GM12878 (cell line): ENCODE measurements around the gene CFAP97D2. TPM values are rescaled to one million over a fixed set of nuclear protein-coding genes. Genes with fewer than 3 reads are reported as not detected.

Experiments used
- ATAC-seq: fragments of 200-7000 bp; cut with Tn5 transposase; 3 replicates; pipeline ENCODE4 v1.9.1; 2020; ENCODE audit warnings: mild to moderate bottlenecking, moderate library complexity
- BruUV-seq: library from RNA; stranded (reverse); fragments of 400-500 nt; replicated peaks from 2 replicates; lab custom pipeline; 2021; lab: Mats Ljungman, UMichigan
- CTCF ChIA-PET: fragments of 300-600 bp; sonication (Branson Sonifier 250); formaldehyde crosslinking; extraction: SDS; loops from one replicate; lab custom pipeline; 2021; ENCODE audit warnings: inconsistent platforms; lab: Yijun Ruan, JAX
- POLR2A ChIA-PET: fragments of 350-600 bp; formaldehyde crosslinking; extraction: SDS; loops from one replicate; lab custom pipeline; 2021; ENCODE audit warnings: inconsistent platforms; lab: Charles Lee
- RAD21 ChIA-PET: fragments of 300-600 bp; sonication (Branson Sonifier 250); formaldehyde crosslinking; loops from one replicate; lab custom pipeline; 2023; ENCODE audit warnings: antibody characterized with exemption; ENCODE audit not compliant: unreplicated experiment; lab: Charles Lee
- SMC1A ChIA-PET: fragments of 300-600 bp; sonication (Branson Sonifier 250); formaldehyde crosslinking; loops from one replicate; lab custom pipeline; 2023; ENCODE audit not compliant: unreplicated experiment, uncharacterized antibody; lab: Charles Lee
- DNase-seq: peaks from one replicate; pipeline ENCODE4 v3.0.0-alpha.2; 2011; ENCODE audit warnings: low read depth, low spot score
- FAIRE-seq: peaks from 3 replicates; lab custom pipeline; 2011; peaks lifted over from hg19 to GRCh38; lab: Jason Lieb, UNC
- H2AFZ ChIP-seq: 2 replicates; pipeline ENCODE4 v1.6.0; 2011; ENCODE audit warnings: low read depth, low read length, control low read depth; ENCODE audit not compliant: control insufficient read depth
- H3K27ac ChIP-seq: 2 replicates; pipeline ENCODE4 v1.5.1; 2011; ENCODE audit warnings: control low read depth; ENCODE audit not compliant: control insufficient read depth, insufficient read depth
- H3K27me3 ChIP-seq, 2 experiments: replicated peaks in 1 of 2; 2 replicates each; pipeline versions ENCODE4 v1.6.0 to v1.6.1; 2011; ENCODE audit warnings: low read length in 1 of 2; ENCODE audit not compliant: control insufficient read depth in 2 of 2, insufficient read depth in 2 of 2
- H3K36me3 ChIP-seq, 2 experiments: 2 replicates each; pipeline ENCODE4 v1.5.1; 2011; ENCODE audit warnings: low read length in 1 of 2; ENCODE audit not compliant: control insufficient read depth in 2 of 2, insufficient read depth in 2 of 2
- H3K4me1 ChIP-seq: 2 replicates; pipeline ENCODE4 v1.6.1; 2011; ENCODE audit warnings: mild to moderate bottlenecking, low read length, moderate library complexity, mixed read lengths; ENCODE audit not compliant: control insufficient read depth, insufficient read depth
- H3K4me2 ChIP-seq: 2 replicates; pipeline ENCODE4 v1.6.0; 2011; ENCODE audit warnings: control low read depth; ENCODE audit not compliant: control insufficient read depth, insufficient read depth
- H3K4me3 ChIP-seq: fragments of 200-600 bp; sonication (generic); 2 replicates; pipeline ENCODE4 v1.5.1; 2016
- H3K79me2 ChIP-seq: 2 replicates; pipeline ENCODE4 v1.6.0; 2011; ENCODE audit warnings: low read length; ENCODE audit not compliant: control insufficient read depth, insufficient read depth
- H3K9ac ChIP-seq: 2 replicates; pipeline ENCODE4 v1.8.0; 2011; ENCODE audit warnings: low read length, control low read depth, mixed read lengths; ENCODE audit not compliant: control insufficient read depth, insufficient read depth
- H3K9me3 ChIP-seq: replicated peaks from 3 replicates; pipeline ENCODE4 v1.5.1; 2011; ENCODE audit warnings: mild to moderate bottlenecking, low read length; ENCODE audit not compliant: control insufficient read depth, insufficient read depth
- H4K20me1 ChIP-seq: 2 replicates; pipeline ENCODE4 v1.6.0; 2011; ENCODE audit not compliant: control insufficient read depth, insufficient read depth
- BCL3 ChIP-seq: IDR thresholded peaks from 2 replicates; pipeline ENCODE4 v1.6.1; 2011; ENCODE audit warnings: borderline replicate concordance, low read depth, mild to moderate bottlenecking, moderate library complexity, low read length; ENCODE audit not compliant: insufficient read depth, poor library complexity, severe bottlenecking
- HCFC1 ChIP-seq: fragments of 150-350 bp; IDR thresholded peaks from 2 replicates; pipeline ENCODE4 v1.6.1; 2014; ENCODE audit warnings: low read length
- HDAC6 ChIP-seq: fragments of 200-600 bp; sonication (generic); IDR thresholded peaks from one replicate; pipeline ENCODE4 v1.8.0; 2017; ENCODE audit warnings: antibody characterized with exemption; ENCODE audit not compliant: unreplicated experiment
- IKZF2 ChIP-seq, 2 experiments: fragments of 450-650 bp; IDR thresholded peaks; 2 replicates each; pipeline ENCODE4 v1.6.1; 2017; ENCODE audit warnings: mild to moderate bottlenecking in 2 of 2, moderate library complexity in 2 of 2
- MEF2B ChIP-seq: fragments of 450-650 bp; IDR thresholded peaks from 2 replicates; pipeline ENCODE4 v1.6.1; 2018; ENCODE audit warnings: mild to moderate bottlenecking, moderate library complexity; ENCODE audit not compliant: partially characterized antibody, poor library complexity, severe bottlenecking
- NFYA ChIP-seq: IDR thresholded peaks from 2 replicates; pipeline ENCODE4 v1.6.1; 2011; ENCODE audit warnings: low read depth, mild to moderate bottlenecking, low read length, improper control_type of control experiment, borderline replicate concordance
- POLR2A ChIP-seq: IDR thresholded peaks from 2 replicates; pipeline ENCODE4 v1.6.1; 2011; ENCODE audit warnings: low read depth, mild to moderate bottlenecking, low read length
- POU2F2 ChIP-seq: IDR thresholded peaks from 3 replicates; pipeline ENCODE4 v1.6.1; 2011; ENCODE audit warnings: low read depth, mild to moderate bottlenecking, low read length, borderline replicate concordance
- RB1 ChIP-seq: fragments of 450-650 bp; formaldehyde crosslinking; IDR thresholded peaks from 2 replicates; pipeline ENCODE4 v1.6.1; 2017; ENCODE audit warnings: mild to moderate bottlenecking, borderline replicate concordance
- SIN3A ChIP-seq: IDR thresholded peaks from 2 replicates; pipeline ENCODE4 v1.6.1; 2012; ENCODE audit warnings: low read depth, low read length, improper control_type of control experiment
- SPI1 ChIP-seq: IDR thresholded peaks from 2 replicates; pipeline ENCODE4 v1.6.1; 2011; ENCODE audit warnings: low read depth, mild to moderate bottlenecking, low read length, moderate library complexity, borderline replicate concordance; ENCODE audit not compliant: insufficient read depth
- WRNIP1 ChIP-seq: IDR thresholded peaks from 2 replicates; pipeline ENCODE4 v1.6.1; 2011; ENCODE audit warnings: low read depth, low read length, improper control_type of control experiment, borderline replicate concordance
- YY1 ChIP-seq: IDR thresholded peaks from 2 replicates; pipeline ENCODE4 v1.6.1; 2011; ENCODE audit warnings: low read depth, mild to moderate bottlenecking, low read length
- ZNF687 ChIP-seq: fragments of 450-650 bp; IDR thresholded peaks from 2 replicates; pipeline ENCODE4 v1.6.1; 2017; ENCODE audit warnings: mild to moderate bottlenecking, moderate library complexity
- ZSCAN29 ChIP-seq: fragments of 450-650 bp; IDR thresholded peaks from 2 replicates; pipeline ENCODE4 v1.6.1; 2017; ENCODE audit warnings: mild to moderate bottlenecking, moderate library complexity
- WGBS: methylation state at CpG from one replicate; pipeline ENCODE4 v1.1.6; 2016; ENCODE audit warnings: low lambda C conversion rate; ENCODE audit not compliant: insufficient replicate concordance, insufficient coverage; ENCODE audit errors: missing lambda C conversion rate; 5-methylcytosine and 5-hydroxymethylcytosine counted together
- in situ Hi-C: fragments of 300-500 bp; cut with MboI; formaldehyde crosslinking; loops from 9 replicates; pipeline ENCODE4 v1.14.3; 2018; ENCODE audit warnings: mixed read lengths
- intact Hi-C: fragments of 100-400 bp; cut with micrococcal nuclease; formaldehyde crosslinking; loops from one replicate; pipeline ENCODE4 v1.14.2; 2022; ENCODE audit not compliant: unreplicated experiment
- polyA plus RNA-seq, 11 experiments: library from polyadenylated mRNA; depleted of rRNA in 4 of 11; unstranded in 6 of 11; stranded (reverse) in 5 of 11; fragments of >200 nt; fragmentation: Nextera tagmentation in 4 of 11; fragmentation: Illumina TruSeq in 1 of 11; extraction: Ambion mirVana in 4 of 11; extraction: Trizol in 1 of 11; gene quantifications; 1 replicate in 1 of 11; 2 replicates in 10 of 11; pipeline versions ENCODE4 v1.2.1 to v1.2.3, GENCODE V29; 2011 to 2016; ENCODE audit warnings: inconsistent platforms in 2 of 11, missing spikeins in 2 of 11, low read depth in 1 of 11
- total RNA-seq, 4 experiments: library from RNA; depleted of rRNA in 3 of 4; stranded (reverse); fragments of >200 nt in 3 of 4; fragmentation: Illumina TruSeq in 1 of 4; extraction: Trizol in 1 of 4; gene quantifications; 2 replicates each; pipeline versions ENCODE4 v1.2.1 to v1.2.3, GENCODE V29; 2013 to 2021

The CFAP97D2 gene
- total and polyA plus RNA-seq, 10 of the 15 experiments (the other 5 are each of a cell fraction or from before 2014, with no cell fraction given) = not detected

- Histone ChIP-seq H3K4me3 (no peak overlapping the region), H2AFZ (no peak overlapping the region), H3K9ac (no peak overlapping the region), H3K9me3 (no peaks in the 10 kb centered on the region; the same call in 2 of the 3 replicates), H3K79me2 (no peaks in the 10 kb centered on the region), H3K4me1 (no peaks in the 10 kb centered on the region), H3K36me3 (no peaks in the 10 kb centered on the region), H4K20me1 (no peaks in the 10 kb centered on the region), H3K4me2 (no peak overlapping the region), H3K27ac (no peak overlapping the region), H3K27me3 (no peaks in the 10 kb centered on the region; a peak in 1 of 4 replicates)
- TF ChIP-seq BCL3 (no peak), MEF2B (no peak), SPI1 (no peak), WRNIP1 (no peak), IKZF2 (IDR thresholded peaks at IDR 0.05) (no peak), RB1 (no peak), SIN3A (no peak), POU2F2 (no peak), ZNF687 (no peak), POLR2A (no peak), NFYA (no peak), HCFC1 (no peak), HDAC6 (no peak), ZSCAN29 (no peak), YY1 (no peak)
- ChIA-PET CTCF (interaction anchor here (2.2 kb wide), 1 partner anchor 11 kb away, joined by 9 read pairs; no protein-coding TSS in a partner anchor), RAD21 (no interaction called here), SMC1A (no interaction called here), POLR2A (no interaction called here)
- intact Hi-C loops = no loop called here
- no TSS peak for BruUV-seq
- 52% methylated on average over 6 of the region's 6 CpGs for WGBS
- DNase-seq = no peak
- no peak for FAIRE-seq
- ATAC-seq = no peak
- in situ Hi-C loops = no loop called here
These were observed 33.1 kb downstream of the CFAP97D2 start for GRCh38 chr13:114212158-114212495.
